Mesothelial cell of epicardium (in vitro differentiated cells): ENCODE measurements around the gene ACTL7A. TPM values are rescaled to one million over a fixed set of nuclear protein-coding genes. Genes with fewer than 3 reads are reported as not detected.
"Not testable (repeated sequence)": the region's sequence is repeated elsewhere in the genome, so short reads cannot be mapped to it uniquely, and the experiment has no call there.

ENCODE experiments used
- DNase-seq, 2 experiments: peaks; one replicate each; pipeline ENCODE4 v3.0.0; 2021; ENCODE audit warnings: low spot score in 2 of 2; ENCODE audit not compliant: unreplicated experiment in 2 of 2
- H3K27ac Mint-ChIP-seq: 2 replicates; pipeline ENCODE4 v1.8.0; 2021; ENCODE audit warnings: mixed read lengths
- H3K27me3 Mint-ChIP-seq: 2 replicates; pipeline ENCODE4 v1.8.0; 2021; ENCODE audit warnings: low read depth, mixed read lengths
- H3K36me3 Mint-ChIP-seq: 2 replicates; pipeline ENCODE4 v1.8.0; 2021; ENCODE audit warnings: mixed read lengths
- H3K4me1 Mint-ChIP-seq: 2 replicates; pipeline ENCODE4 v1.8.0; 2021; ENCODE audit warnings: mixed read lengths
- H3K4me3 Mint-ChIP-seq: 2 replicates; pipeline ENCODE4 v1.8.0; 2021; ENCODE audit warnings: mild to moderate bottlenecking, moderate library complexity, mixed read lengths
- H3K9me3 Mint-ChIP-seq: 2 replicates; pipeline ENCODE4 v1.8.0; 2021; ENCODE audit warnings: mixed read lengths
- total RNA-seq: library from RNA; stranded (reverse); gene quantifications from 3 replicates; pipeline ENCODE4 v1.2.1, GENCODE V29; 2021
- TF ChIP-seq, protein P1 (sequence below): fragments of 200-600 bp; sonication (generic); IDR thresholded peaks from one replicate; pipeline ENCODE4 v1.5.0; 2021; ENCODE audit warnings: antibody characterized with exemption; ENCODE audit not compliant: unreplicated experiment

ACTL7A gene
- total RNA-seq, 1 donor from 2014 or later = not detected

DNA sequence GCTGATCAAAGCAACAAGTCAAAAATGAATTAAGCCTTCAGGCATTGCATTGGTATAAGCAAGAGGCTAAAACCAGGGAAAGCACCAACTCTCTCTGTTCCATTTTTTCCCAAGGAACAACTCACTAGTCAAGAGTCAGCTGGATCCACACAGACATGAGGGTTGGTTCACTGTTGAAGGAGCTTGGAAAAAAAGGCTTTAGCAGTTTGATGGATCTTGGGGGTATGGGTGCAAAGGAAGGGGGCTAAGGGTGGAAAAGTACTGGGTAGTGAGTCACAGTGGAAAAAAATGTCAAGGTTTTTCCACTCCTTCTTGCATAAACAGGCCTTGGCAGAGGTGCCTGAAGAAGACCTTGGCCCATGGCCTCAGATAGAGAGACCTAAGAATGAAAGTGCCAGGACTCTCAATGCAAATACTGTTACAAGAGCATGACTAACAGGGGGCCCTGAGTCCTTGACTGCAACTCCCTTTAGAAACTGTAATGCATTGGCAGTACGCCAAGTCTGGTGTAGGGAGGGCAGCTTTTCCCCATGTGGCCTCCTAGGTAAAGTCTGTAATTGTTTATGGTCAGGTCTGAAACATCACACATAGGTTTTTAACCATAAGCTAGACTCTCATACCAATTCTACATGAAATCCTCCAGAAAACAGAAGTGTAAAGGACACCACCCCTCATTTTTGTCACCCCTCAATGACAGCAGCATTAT lies 23.7 kb downstream of the ACTL7A start:
- Mint-ChIP-seq H3K4me1 (peaks cover 9% of the 10 kb centered on the region), H3K9me3 (peaks cover 12% of the 10 kb centered on the region), H3K36me3 (peaks cover 35% of the 10 kb centered on the region), H3K27me3 (no peaks in the 10 kb centered on the region), H3K27ac (no peak overlapping the region), H3K4me3 (no peak overlapping the region)
- DNase-seq = no peak
- TF ChIP-seq, protein P1, sequence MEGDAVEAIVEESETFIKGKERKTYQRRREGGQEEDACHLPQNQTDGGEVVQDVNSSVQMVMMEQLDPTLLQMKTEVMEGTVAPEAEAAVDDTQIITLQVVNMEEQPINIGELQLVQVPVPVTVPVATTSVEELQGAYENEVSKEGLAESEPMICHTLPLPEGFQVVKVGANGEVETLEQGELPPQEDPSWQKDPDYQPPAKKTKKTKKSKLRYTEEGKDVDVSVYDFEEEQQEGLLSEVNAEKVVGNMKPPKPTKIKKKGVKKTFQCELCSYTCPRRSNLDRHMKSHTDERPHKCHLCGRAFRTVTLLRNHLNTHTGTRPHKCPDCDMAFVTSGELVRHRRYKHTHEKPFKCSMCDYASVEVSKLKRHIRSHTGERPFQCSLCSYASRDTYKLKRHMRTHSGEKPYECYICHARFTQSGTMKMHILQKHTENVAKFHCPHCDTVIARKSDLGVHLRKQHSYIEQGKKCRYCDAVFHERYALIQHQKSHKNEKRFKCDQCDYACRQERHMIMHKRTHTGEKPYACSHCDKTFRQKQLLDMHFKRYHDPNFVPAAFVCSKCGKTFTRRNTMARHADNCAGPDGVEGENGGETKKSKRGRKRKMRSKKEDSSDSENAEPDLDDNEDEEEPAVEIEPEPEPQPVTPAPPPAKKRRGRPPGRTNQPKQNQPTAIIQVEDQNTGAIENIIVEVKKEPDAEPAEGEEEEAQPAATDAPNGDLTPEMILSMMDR = no peak

DNA sequence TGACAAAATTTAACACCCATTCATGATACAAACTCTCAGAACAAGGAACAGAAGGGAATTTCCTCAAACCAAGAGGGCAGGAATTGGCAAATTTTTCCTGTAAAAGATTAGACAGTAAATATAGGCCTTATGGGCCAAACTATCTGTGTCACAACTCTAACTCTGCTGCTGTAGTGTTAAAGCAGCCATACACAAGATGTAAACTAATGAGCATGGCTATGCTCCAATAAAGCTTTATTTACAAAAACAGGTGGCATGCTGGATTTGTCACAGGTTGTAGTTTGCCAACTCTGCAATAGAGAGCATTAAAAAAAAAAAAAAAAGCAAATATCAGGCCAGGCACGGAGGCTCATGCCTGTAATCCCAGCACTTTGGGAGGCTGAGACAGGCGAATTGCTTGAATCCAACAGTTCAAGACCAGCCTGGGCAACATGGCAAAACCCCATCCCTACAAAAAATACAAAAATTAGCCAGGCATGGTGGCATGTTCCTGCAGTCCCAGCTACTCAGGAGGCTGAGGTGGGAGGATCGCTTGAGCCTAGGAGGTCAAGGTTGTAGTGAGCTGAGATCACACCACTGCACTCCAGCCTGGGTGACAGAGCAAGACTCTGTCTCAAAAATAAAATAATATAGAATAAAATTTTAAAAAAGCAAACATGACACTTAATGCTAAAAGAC lies 24.7 kb downstream of the ACTL7A start:
- not testable (repeated sequence) for H3K27me3 Mint-ChIP-seq, H3K27ac Mint-ChIP-seq, H3K4me3 Mint-ChIP-seq, DNase-seq, H3K4me1 Mint-ChIP-seq
- H3K36me3 Mint-ChIP-seq = peaks cover 40% of the 10 kb centered on the region
- peaks cover 12% of the 10 kb centered on the region for H3K9me3 Mint-ChIP-seq

DNA sequence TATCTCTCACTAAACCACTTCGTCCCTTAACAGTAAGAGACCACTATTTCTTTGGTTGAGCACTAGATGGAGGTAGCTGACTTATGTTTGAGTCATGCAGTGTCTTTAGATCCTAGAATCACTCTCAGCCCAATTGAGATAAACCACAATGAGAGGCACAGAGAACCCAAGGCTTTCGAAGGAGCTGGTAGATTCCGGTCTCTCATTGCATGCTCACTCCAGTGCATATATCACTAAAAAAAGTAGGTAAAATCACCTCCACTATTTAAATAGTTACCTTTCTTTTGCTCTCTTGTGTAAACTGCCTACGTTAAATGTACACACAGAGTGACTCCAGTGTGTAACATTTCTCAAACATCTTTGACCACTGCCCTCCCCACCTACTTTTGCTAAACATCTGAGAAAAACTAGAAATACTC lies 27.6 kb downstream of the ACTL7A start:
- Mint-ChIP-seq H3K27me3 (no peaks in the 10 kb centered on the region), H3K27ac (no peak overlapping the region), H3K4me3 (no peak overlapping the region), H3K36me3 (peaks cover 43% of the 10 kb centered on the region), H3K4me1 (peaks cover 9% of the 10 kb centered on the region), H3K9me3 (peaks cover 8% of the 10 kb centered on the region)
- TF ChIP-seq, protein P1 = no peak
- no peak for DNase-seq

DNA sequence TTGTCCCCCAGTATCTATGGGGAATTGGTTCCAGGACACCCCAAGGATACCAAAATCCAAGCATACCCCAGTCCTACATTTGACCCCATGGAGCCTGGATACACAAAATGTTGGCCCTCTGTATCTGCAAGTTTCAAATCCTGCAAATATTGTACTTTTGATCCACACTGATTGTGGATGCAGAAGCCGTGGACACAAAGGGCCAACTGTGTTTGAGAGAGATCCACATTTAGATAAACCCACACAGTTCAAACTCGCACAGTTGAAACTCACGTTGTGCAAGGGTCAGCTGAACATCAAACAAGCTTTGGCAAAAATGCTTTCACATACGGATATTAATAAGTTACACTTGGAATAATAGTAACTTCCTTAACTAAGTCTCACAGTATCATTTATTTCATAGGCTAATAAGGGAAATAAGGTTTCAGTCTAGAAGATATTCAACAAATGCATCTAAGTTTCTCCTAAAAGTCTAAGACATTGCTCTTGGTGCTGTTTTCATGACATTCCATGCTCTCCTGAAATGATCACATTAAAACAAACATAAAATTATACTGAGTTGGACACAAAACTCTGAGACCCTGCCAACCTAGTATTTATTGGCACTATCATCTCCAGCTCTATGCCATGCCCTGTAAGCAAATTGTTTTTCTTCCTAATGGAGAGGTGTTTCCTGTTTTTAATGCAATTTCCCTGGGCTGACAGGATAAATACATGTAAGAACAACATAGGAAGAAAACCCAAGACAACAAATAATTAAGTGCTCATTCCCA lies 32.3 kb downstream of the ACTL7A start:
- Mint-ChIP-seq H3K27me3 (no peaks in the 10 kb centered on the region), H3K4me3 (no peak overlapping the region), H3K27ac (no peak overlapping the region), H3K36me3 (peaks cover 49% of the 10 kb centered on the region), H3K9me3 (no peaks in the 10 kb centered on the region), H3K4me1 (no peaks in the 10 kb centered on the region)
- no peak for DNase-seq
- TF ChIP-seq, protein P1 = no peak

DNA sequence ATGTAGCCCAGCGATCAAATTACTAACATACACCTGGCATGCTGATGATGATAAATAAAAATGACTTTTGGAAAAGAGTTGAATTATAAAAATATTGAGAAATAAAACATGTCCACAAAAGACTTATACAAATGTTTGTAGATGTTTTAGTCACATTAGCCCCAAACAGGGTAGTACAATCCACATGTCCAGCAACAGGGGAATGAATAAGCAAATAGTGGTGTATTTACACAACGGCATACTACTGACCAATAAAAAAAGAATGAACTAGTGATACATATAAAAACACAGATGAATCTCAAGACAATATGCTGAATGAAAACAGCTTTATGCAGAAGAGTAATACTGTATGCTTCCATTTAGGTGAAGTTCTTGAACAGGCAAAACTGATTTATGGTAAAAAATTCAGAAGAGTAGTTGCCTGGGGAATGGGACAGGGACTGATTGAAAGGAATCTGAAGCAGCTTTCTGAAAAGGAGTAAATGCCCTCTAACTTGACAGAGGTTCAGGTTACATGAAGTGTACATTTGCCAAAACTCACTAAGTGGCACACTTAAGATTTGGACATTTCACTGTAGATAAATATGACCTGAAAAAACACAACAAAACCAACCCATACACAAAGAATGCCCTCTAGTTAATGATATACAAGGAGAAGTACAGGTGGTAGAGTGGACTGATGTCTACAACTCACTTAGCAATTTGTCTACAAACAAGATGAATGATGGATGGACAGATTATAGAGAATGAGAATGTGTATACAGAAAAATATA lies 35.4 kb downstream of the ACTL7A start:
- Mint-ChIP-seq H3K27ac (no peak overlapping the region), H3K27me3 (no peaks in the 10 kb centered on the region), H3K36me3 (peaks cover 45% of the 10 kb centered on the region), H3K9me3 (no peaks in the 10 kb centered on the region), H3K4me3 (no peak overlapping the region), H3K4me1 (no peaks in the 10 kb centered on the region)
- TF ChIP-seq, protein P1 = no peak
- no peak for DNase-seq

DNA sequence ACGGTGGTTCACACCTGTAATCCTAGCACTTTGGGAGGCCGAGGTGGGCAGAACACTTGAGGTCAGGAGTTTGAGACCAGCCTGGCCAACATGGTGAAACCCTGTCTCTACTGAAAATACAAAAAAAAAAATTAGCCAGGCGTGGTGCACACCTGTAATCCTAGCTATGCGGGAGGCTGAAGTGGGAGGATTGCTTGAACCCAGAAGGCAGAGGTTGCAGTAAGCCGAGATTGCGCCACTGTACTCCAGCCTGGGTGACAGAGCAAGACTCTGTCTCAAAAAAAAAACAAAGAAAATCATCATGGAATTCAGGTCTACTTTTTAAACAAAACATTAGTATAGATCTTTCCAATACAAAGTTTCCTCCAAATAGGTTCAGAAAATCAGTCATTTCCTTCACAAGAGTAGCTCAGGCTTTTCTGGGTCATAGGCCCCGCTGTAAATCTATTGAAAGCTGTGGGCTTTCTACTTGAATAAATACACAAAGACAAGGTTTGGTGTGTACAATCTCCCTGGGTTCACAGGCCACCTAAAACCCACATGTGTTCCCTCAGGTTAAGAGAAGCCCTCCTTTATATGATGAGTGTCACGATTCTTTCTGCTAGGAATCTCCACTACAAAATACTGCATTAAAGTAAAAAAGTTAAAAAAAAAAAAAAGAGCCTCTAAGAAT lies 37.1 kb downstream of the ACTL7A start:
- not testable (repeated sequence) for H3K4me1 Mint-ChIP-seq, H3K27ac Mint-ChIP-seq, H3K4me3 Mint-ChIP-seq, H3K27me3 Mint-ChIP-seq, DNase-seq, H3K9me3 Mint-ChIP-seq
- H3K36me3 Mint-ChIP-seq = peaks cover 48% of the 10 kb centered on the region
